ENCODE data around the gene SALL1. TPM values are rescaled to one million over a fixed set of nuclear protein-coding genes. Genes with fewer than 3 reads are reported as not detected.

The SALL1 gene
- total RNA-seq, 2 donors from 2014 or later, result not detected

DNA sequence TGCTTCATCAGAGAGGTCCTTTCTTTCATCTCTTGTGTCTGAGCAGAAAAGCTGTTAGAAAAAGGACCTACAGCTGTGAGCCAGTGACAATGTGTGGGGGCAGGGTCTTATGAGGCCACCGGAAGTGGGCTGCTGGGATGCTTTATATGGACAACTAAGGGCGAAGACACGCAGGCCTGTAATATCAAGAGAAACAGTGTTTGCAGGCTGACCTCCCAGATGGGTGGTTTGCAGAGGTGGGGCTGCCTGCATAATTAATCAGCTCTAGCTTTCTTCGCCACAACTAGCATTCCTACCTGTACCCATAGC, 30.4 kb upstream of the SALL1 start:
- TF ChIP-seq, protein P1, sequence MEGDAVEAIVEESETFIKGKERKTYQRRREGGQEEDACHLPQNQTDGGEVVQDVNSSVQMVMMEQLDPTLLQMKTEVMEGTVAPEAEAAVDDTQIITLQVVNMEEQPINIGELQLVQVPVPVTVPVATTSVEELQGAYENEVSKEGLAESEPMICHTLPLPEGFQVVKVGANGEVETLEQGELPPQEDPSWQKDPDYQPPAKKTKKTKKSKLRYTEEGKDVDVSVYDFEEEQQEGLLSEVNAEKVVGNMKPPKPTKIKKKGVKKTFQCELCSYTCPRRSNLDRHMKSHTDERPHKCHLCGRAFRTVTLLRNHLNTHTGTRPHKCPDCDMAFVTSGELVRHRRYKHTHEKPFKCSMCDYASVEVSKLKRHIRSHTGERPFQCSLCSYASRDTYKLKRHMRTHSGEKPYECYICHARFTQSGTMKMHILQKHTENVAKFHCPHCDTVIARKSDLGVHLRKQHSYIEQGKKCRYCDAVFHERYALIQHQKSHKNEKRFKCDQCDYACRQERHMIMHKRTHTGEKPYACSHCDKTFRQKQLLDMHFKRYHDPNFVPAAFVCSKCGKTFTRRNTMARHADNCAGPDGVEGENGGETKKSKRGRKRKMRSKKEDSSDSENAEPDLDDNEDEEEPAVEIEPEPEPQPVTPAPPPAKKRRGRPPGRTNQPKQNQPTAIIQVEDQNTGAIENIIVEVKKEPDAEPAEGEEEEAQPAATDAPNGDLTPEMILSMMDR (IDR thresholded peaks at IDR 0.05), result no peak
- ATAC-seq (ENCODE audit: insufficient number of reproducible peaks, low FRiP score, low read depth), result no peak
- no peak overlapping the region for H3K4me3 ChIP-seq
- H3K36me3 ChIP-seq, result no peaks in the 10 kb centered on the region
- DNase-seq (ENCODE audit: low spot score), result no peak
- H3K27ac ChIP-seq, result no peak overlapping the region
- no peaks in the 10 kb centered on the region for H3K9me3 ChIP-seq
- no peaks in the 10 kb centered on the region for H3K27me3 ChIP-seq (replicated peaks; ENCODE audit: insufficient read depth)
- H3K4me1 ChIP-seq (ENCODE audit: control insufficient read depth in 1 of 2, low read depth in 2 of 2), result no peaks in the 10 kb centered on the region

DNA sequence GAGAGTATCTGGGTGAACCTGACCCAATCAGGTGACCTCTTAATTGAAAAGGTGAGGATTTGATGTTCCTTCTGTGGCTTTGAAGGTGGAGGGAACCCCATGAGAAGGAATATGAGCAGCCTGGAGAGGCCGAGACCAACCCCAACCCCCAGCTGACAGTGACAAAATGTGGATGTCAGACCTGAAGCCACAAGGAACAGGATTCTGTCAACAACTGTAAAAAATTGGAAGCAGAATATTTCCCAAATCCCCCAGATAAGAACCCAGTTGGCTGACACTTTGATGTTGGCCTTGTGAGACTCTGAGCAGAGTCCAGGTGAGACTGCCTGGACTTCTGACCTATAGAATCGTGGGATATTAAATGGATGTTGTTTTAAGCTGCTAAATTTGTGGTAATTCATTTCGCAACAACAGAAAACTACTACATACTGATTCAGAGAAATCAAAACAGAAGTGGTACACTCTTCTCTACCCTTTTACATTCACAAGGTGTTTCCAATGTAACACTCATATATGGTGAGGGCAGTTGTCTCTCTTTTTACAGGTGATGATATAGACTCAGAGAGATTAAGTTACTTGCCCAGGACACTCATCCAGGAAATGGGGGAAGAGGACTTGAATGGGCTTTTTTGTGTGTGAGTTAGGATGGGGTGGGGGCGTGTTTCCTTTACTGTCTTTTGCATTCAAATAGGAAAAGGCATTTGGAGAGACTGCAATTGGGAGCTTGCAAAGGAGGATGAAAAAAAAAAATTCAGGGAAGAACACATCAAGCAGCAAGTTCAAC, 29.8 kb upstream of the SALL1 start:
- Histone ChIP-seq H3K27me3 (replicated peaks; ENCODE audit: insufficient read depth) (no peaks in the 10 kb centered on the region), H3K36me3 (no peaks in the 10 kb centered on the region), H3K4me3 (no peak overlapping the region), H3K27ac (no peak overlapping the region), H3K9me3 (no peaks in the 10 kb centered on the region), H3K4me1 (ENCODE audit: control insufficient read depth in 1 of 2, low read depth in 2 of 2) (no peaks in the 10 kb centered on the region)
- ATAC-seq (ENCODE audit: insufficient number of reproducible peaks, low FRiP score, low read depth) (no peak), DNase-seq (ENCODE audit: low spot score) (no peak)
- TF ChIP-seq, protein P1 (IDR thresholded peaks at IDR 0.05), result no peak

DNA sequence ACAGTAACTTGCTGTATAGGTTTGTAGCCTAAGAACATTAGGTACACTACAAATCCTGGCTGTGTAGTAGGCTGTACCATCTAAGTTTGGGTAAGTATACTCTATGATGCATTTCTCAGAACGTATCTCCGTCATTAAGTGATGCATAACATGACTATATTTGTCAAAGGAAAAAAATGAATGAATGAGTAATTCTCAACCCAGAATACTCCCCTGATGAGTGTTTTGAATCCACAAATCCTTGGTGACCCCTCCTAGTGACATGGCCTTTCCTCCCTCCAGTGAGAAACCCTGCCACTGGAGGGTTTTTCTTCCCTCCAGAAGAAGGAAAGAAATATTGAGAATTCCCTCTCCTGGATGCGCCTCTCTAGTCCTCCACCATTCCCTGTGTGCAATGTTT, 24.0 kb upstream of the SALL1 start:
- Histone ChIP-seq H3K4me3 (no peak overlapping the region), H3K27me3 (replicated peaks; ENCODE audit: insufficient read depth) (no peaks in the 10 kb centered on the region), H3K27ac (no peak overlapping the region), H3K36me3 (no peaks in the 10 kb centered on the region), H3K4me1 (ENCODE audit: control insufficient read depth in 1 of 2, low read depth in 2 of 2) (no peaks in the 10 kb centered on the region), H3K9me3 (no peaks in the 10 kb centered on the region)
- TF ChIP-seq, protein P1 (IDR thresholded peaks at IDR 0.05), result no peak
- no peak for DNase-seq (ENCODE audit: low spot score)
- no peak for ATAC-seq (ENCODE audit: insufficient number of reproducible peaks, low FRiP score, low read depth)

DNA sequence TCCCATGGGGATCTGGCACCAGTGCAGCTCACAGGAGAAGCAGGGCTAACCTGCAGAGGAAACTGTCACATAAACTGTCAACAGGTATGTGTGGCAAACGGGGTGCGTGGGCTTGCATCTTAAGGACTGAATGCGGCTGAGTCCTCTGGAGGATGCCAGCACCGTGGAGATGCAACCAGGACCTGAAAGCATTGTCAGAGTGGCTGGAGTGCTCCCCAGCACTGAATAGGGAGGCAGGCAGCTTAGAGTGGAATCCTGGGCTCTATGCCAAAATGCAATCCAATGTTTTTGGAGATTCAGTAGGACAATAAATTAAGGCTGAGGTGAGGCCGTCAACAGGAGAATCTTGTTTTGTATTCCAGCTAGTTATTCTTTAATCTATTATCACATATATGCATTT, 21.3 kb upstream of the SALL1 start:
- TF ChIP-seq, protein P1 (IDR thresholded peaks at IDR 0.05), result no peak
- Histone ChIP-seq H3K27me3 (replicated peaks; ENCODE audit: insufficient read depth) (no peaks in the 10 kb centered on the region), H3K4me1 (ENCODE audit: control insufficient read depth in 1 of 2, low read depth in 2 of 2) (no peaks in the 10 kb centered on the region), H3K9me3 (no peaks in the 10 kb centered on the region), H3K36me3 (no peaks in the 10 kb centered on the region), H3K4me3 (no peak overlapping the region), H3K27ac (no peak overlapping the region)
- ATAC-seq (ENCODE audit: insufficient number of reproducible peaks, low FRiP score, low read depth) (no peak), DNase-seq (ENCODE audit: low spot score) (no peak)

DNA sequence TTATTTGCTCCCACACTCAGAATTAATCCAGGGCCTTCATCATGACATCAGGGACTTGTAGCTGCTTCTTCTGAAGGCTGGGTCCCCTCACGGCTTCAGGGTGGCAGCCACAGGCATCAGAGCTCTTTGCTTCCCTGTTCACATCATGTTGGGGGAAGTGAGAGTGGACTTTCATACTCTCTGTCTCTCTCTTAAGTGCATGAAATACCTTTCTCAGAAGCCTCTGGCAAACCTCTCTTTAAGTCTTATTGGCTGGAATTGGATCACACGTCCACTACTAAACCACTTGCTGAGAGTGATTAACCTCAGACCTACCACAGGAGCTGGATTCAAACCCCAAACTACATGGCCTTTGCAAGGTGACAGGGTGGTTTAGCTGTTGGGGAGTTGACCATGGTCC, 17.7 kb upstream of the SALL1 start:
- H3K27ac ChIP-seq, result no peak overlapping the region
- ATAC-seq (ENCODE audit: insufficient number of reproducible peaks, low FRiP score, low read depth), result no peak
- no peaks in the 10 kb centered on the region for H3K9me3 ChIP-seq
- TF ChIP-seq, protein P1 (IDR thresholded peaks at IDR 0.05), result no peak
- H3K4me1 ChIP-seq (ENCODE audit: control insufficient read depth in 1 of 2, low read depth in 2 of 2), result no peaks in the 10 kb centered on the region
- H3K36me3 ChIP-seq, result no peaks in the 10 kb centered on the region
- H3K4me3 ChIP-seq, result no peak overlapping the region
- DNase-seq (ENCODE audit: low spot score), result no peak
- H3K27me3 ChIP-seq (replicated peaks; ENCODE audit: insufficient read depth), result no peaks in the 10 kb centered on the region
